ENCODE measurements around the gene MYO7B.

DNA sequence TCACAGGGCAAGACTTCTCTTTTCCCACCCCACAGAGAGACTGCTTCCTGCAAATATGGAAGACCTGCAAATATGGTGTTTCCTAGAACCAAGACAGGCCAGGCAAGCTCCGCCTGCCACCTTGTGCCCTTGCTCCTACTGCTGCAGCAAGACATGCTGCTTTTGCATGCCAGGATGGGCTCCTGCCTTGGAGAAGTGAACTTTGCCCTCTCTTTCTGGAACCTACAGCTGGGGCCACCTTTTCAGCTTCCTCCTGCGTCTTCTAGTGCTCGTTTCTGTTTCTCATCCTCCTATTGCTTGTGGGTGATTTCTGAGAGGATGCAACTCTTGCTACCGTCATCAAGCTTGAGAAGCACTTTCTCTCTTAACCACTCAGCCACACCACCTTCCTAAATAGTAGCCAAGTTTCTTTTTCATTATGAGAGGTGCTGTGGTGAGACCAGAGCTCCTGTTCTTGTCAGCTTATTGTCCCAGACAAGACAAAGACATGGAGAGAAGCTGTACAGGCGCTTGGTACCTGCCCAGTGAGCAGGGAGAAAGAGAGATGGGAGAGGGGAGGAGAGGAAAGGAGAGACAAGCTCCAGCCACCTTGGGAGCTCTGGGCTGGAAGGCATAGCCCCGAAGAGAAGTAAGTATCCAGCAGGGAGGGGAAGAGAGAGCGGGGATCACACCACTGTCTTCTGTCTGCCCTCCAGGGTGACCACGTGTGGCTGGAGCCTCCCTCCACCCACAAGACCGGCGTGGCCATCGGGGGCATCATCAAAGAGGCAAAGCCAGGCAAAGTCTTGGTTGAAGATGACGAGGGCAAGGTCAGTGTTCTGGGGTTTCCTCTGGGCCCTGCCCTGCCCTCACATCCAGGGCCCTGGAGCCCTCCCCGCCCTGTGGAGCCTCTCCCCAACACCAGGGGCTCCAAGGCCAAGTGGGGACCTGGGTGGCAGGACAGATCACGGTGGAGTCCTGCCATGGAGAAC lies 28.3 kb downstream of the MYO7B start:
- TF ChIP-seq, protein P1, sequence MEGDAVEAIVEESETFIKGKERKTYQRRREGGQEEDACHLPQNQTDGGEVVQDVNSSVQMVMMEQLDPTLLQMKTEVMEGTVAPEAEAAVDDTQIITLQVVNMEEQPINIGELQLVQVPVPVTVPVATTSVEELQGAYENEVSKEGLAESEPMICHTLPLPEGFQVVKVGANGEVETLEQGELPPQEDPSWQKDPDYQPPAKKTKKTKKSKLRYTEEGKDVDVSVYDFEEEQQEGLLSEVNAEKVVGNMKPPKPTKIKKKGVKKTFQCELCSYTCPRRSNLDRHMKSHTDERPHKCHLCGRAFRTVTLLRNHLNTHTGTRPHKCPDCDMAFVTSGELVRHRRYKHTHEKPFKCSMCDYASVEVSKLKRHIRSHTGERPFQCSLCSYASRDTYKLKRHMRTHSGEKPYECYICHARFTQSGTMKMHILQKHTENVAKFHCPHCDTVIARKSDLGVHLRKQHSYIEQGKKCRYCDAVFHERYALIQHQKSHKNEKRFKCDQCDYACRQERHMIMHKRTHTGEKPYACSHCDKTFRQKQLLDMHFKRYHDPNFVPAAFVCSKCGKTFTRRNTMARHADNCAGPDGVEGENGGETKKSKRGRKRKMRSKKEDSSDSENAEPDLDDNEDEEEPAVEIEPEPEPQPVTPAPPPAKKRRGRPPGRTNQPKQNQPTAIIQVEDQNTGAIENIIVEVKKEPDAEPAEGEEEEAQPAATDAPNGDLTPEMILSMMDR (IDR thresholded peaks at IDR 0.05) = no peak
- TF ChIP-seq POLR2A (IDR thresholded peaks at IDR 0.05) = no peak

All from stomach (tissue), 4 donors.